NCI-H2171 treated with DMSO at 0.1 percent for 48 hours (cell line): ENCODE data around the gene TP53BP2.
"Not testable (repeated sequence)": the region's sequence is repeated elsewhere in the genome, so short reads cannot be mapped to it uniquely, and the experiment has no call there.

ENCODE experiments used
- DNase-seq: peaks from one replicate; lab custom pipeline; 2025; lab: John Stamatoyannopoulos, UW

The TP53BP2 gene, protein sequence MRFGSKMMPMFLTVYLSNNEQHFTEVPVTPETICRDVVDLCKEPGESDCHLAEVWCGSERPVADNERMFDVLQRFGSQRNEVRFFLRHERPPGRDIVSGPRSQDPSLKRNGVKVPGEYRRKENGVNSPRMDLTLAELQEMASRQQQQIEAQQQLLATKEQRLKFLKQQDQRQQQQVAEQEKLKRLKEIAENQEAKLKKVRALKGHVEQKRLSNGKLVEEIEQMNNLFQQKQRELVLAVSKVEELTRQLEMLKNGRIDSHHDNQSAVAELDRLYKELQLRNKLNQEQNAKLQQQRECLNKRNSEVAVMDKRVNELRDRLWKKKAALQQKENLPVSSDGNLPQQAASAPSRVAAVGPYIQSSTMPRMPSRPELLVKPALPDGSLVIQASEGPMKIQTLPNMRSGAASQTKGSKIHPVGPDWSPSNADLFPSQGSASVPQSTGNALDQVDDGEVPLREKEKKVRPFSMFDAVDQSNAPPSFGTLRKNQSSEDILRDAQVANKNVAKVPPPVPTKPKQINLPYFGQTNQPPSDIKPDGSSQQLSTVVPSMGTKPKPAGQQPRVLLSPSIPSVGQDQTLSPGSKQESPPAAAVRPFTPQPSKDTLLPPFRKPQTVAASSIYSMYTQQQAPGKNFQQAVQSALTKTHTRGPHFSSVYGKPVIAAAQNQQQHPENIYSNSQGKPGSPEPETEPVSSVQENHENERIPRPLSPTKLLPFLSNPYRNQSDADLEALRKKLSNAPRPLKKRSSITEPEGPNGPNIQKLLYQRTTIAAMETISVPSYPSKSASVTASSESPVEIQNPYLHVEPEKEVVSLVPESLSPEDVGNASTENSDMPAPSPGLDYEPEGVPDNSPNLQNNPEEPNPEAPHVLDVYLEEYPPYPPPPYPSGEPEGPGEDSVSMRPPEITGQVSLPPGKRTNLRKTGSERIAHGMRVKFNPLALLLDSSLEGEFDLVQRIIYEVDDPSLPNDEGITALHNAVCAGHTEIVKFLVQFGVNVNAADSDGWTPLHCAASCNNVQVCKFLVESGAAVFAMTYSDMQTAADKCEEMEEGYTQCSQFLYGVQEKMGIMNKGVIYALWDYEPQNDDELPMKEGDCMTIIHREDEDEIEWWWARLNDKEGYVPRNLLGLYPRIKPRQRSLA

DNA sequence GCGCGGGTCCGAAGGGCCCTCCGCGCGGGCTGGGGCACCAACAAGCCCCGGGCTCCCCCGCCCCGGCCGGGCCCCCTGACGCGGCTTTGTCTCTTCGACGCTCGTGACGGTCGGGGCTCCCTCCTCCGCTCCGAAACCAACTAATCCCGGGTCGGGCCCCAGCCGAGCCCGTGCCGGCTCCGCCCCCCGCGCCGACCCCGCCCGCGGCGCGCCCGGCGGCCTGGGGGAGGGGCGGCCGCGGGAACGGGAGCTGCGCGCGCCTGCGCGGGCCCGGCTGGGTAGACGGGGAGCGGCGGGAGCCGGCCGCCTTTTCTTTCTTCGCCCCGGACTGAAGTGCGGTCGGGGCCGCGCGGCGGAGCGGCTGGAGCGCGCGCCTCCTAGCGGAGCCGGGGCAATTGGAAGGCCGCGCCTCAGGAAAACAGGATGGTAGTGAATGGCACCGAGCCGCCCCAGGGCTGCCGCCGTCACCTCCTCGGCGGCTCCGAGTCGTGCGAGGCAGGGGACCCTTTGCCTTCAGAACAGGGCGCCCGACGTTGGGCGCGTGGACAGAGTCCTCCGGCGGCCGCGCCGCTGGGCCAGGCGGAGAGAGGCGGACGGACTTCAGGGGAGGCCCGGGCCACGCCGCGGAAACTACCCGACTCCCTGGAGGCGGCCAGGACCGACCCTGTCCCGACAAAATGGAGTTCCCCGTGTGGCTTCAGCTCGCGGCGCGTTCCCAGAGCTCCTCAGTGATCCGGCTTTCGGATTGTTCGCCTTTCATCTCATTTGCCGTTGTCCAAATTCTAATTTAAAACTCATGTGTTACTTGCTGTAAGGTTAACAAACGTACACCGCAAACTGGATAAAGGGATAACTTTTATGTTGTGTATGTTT is at the start of gene TP53BP2:
Gene TP53BP2 (minus strand): TSS at position 138 of the 873 bp plus-strand sequence. CDS start 267 bp downstream, outside the sequence.
- DNase-seq, result peak; percentile 86

DNA sequence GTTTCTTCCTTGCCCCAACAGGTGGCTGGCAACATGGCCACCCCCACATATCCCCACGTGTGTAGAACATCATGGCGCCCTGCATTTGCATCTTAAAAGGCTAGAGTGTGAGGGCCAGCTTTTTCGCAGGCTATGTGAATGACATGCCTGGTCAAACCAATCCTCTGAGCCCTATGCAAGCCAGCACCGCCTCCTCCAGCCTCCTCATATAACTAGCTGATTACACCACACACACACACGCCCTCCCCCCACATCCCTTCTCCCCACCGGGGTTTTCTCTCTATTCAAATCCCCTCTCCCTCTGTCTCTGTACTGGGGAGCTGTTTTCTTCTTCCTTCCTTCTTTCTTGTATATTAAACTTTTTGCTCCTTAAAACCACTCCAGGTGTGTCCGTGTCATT is 44.7 kb upstream of the TP53BP2 start:
- DNase-seq, result not testable (repeated sequence)

DNA sequence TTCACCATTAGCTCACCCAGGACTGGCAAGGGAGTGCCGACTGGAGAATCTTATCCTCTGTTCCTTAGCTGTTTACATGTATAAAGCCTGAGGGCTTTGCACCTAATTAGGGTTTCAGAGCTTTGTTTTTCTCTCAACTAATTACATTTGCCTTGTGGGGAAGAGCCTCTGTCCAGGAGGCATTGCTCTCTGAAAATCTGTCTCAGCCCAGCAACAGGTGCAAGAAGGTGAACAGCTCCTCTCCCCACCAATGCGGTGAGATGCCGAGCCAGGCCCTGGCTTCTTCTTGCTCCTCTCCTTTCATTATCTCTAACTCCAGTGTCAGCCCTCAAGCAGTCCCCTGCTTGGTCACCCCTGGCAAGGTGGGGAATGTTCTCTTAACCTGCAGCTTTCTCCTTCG is 43.6 kb upstream of the TP53BP2 start:
- not testable (repeated sequence) for DNase-seq

DNA sequence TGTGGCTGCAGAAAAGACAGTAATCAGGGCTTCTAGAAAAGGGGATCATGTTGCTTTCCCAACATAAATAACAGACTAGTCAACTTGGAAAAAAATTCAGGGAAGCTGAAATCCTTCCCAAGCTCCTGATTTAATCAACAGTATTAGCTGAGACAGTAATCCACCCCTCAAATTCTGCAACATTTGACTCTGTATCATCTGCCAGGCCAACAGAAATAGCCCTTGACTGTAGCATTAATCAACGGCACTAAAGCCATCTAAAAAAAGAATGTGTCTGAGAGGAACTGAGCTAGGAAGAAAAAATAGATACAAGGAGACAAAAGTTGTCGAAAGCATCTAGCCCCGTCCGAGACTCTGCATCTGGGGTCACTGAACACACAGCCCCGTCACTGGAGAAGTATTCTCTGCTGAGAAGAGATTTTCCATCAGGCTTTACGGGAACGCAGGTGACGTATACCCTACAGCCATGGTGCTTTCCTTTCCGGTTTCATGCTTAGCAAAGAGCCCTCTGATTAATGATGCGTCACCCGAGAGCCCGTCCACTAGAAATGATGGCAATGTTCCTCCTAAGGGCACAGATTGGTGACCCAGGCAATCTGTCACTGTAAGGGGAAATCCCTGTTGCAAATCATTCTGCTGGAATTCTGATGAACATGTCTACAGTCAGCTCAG is 42.1 kb upstream of the TP53BP2 start:
- DNase-seq, result no peak

DNA sequence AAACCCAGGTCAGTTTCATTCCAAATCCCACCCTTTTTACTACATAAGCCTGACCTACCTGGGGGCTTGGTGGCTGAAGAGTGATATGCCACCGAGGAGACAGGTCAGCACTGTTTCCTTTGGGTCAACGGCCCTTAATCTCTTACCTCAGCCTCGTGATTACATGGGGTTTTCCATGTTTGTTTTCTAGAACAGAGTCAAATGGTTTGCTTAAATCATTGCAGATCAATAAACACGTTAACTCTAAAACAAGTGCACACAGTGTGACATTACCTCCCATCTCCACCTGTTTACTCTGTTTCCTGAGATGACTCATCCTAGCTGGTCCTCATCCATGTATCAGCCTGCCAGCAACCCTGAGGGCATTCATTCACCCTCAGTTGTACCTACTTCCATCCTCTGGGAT is 40.8 kb upstream of the TP53BP2 start:
- peak; percentile 8 for DNase-seq

DNA sequence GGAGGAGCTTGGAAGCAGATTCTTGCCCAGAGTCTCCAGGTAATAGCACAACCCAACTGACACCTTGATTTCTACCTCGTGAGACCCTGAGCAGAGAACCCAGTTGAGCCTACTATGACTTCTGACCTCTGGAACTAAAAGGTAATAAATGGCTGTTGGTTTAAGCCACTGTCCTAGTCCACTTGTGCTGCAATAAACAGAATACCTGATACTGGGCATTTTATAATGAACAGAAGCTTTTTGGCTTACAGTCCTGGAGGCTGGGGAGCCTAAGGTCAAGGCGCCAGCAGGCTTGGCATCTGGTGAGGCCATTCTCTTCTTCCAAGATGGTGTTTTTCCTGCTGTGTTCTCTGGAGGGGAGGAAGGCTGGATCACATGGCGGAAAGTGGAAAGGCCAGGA is 39.9 kb upstream of the TP53BP2 start:
- DNase-seq, result no peak

DNA sequence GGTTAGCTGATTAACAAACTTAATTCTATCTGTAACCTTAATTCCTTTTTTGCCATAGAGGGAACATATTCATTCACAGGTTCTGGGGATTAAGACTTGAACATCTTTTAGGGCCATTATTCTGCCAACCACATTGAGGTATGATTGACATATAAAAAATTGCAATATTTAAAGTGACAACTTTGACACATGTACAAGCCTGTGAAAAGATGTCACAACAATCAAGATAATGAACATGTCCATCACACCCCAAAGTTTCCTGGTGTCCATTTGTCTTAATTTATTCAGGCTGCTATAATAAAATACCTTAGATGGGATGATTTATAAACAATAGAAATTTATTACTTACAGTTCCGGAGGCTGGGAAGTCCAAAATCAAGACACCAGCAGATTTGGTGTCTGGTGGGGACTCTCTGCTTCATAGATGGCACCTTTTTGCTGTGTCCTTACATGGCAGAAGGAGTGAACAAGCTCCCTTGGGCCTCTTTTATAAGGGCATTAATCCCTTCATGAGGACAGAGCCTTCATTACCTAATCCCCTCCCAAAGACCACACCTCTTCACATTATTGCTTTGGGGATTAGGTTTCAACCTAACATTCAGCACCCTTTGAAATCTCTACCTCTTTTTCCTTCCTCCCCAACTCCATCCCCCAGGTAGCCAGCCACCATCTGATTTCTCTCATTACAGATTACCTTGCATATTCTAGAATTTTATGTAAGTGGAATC is 33.0 kb upstream of the TP53BP2 start:
- no peak for DNase-seq

DNA sequence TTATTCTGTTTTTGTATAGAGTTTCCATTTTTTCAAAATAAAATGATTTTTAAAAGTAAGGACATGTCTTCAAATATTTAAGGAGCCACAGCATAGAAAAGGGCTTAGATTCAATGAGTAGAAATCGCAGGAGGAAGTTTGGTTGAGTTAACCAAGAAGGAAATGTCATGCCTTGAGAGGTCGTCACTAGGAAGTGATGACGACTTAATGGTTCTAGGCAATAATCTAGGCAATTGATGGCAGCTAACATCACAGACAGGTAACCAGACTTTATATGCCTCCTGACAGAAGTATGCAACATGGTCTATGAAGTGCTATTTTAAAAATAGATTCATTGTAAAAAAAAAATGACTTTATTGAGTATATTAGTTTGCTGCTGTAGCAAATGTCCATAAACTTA is 32.1 kb upstream of the TP53BP2 start:
- DNase-seq, result no peak

DNA sequence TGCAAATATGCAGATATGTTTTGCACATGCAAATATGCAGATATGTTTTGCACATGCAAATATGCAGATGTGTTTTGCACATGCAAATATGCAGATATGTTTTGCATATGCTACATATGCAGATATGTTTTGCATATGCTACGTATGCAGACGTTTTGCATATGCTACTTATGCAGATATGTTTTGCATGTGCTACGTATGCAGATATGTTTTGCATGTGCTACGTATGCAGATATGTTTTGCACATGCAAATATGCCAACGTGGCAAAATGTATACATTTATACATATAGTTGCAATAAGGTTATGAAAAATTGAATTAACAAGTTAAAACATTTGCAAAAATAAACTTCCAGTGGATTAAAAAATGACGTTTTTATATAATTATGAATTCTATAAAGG is 30.8 kb upstream of the TP53BP2 start:
- DNase-seq, result no peak

DNA sequence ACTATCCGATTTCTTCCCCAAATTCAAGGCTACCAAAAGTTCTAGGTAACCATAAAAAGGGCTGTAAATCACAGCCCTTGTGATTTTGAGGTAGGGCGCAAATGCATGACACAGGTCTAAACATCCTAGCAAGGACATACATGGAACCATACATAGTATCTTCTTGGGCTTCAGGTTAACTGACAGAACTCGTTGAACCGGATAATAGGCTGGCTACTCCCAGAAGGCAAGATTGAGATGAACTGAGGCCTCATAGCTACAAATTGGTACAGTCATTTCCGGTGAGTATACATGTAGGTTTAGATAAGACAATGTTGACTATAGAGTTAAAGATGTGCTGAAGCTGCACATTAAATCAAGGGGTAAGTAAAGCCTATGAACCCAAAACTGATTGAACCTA is 27.3 kb upstream of the TP53BP2 start:
- no peak for DNase-seq

DNA sequence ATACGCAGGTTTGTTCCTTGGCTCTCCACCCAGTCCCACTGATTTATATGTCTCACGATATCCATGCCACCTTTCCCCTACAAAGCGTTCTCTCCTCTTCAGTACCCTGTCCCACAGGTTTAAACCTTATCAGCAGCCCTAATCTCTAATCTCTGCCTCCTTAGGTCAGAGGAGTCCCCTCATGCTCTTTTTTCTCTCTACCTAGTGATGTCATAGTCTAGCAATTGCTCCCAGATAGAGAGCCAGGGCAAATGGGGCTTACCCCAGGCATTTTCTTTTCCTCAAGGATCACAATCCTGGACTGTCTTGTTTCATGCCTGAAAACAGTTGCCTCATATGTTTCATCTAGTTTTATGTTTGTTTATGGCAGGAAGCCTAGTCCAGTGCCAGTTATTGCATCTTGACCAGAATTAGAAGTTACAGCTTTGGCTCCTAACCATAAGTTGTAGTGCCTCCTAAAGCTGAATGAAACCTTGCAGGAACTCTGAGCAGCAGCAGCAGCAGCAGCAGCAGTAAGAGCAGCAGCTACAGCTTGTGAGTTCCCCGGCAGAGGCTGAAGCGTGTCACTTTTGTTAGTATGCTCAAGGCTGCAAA is 26.7 kb upstream of the TP53BP2 start:
- no peak for DNase-seq

DNA sequence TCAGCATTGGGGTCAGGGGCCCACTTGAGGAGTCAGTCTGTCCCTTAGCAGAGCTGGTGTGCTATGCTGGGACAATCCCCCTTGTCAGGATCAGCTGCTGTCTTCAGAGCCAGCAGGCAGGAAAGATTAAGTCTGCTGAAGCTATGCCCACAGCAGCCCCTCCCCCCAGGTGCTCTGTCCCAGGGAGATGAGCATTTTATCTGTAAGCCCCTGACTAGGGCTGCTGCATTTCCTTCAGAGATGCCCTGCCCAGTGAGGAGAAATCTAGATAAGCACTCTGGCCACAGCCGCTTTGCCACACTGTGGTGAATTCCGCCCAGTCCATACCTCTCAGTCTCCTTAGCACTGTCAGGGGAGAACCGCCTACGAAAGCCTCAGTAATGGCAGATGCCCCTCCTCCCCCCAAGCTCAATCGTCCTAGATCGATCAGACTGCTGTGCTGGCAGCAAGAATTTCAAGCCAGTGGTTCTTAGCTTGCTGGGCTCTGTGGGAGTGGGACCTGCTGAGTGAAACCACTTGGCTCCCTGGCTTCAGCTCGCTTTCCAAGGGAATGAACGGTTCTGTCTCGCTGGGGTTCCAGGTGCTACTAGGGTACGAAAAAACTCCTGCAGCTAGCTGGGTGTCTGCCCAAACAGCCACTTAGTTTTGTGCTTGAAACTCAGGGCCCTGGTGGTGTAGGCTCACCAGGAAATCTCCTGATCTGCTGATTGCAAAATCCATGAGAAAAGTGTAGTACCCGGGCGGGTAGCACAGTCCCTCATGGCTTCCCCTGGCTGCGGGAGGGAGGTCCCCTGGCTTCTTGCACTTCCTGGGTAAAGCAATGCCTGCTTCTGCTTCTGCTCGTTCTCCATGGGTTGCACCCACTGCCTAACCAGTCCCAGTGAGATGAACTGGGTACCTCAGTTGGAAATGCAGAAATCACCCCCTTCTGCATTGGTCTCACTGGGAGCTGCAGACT is 25.1 kb upstream of the TP53BP2 start:
- DNase-seq, result no peak

DNA sequence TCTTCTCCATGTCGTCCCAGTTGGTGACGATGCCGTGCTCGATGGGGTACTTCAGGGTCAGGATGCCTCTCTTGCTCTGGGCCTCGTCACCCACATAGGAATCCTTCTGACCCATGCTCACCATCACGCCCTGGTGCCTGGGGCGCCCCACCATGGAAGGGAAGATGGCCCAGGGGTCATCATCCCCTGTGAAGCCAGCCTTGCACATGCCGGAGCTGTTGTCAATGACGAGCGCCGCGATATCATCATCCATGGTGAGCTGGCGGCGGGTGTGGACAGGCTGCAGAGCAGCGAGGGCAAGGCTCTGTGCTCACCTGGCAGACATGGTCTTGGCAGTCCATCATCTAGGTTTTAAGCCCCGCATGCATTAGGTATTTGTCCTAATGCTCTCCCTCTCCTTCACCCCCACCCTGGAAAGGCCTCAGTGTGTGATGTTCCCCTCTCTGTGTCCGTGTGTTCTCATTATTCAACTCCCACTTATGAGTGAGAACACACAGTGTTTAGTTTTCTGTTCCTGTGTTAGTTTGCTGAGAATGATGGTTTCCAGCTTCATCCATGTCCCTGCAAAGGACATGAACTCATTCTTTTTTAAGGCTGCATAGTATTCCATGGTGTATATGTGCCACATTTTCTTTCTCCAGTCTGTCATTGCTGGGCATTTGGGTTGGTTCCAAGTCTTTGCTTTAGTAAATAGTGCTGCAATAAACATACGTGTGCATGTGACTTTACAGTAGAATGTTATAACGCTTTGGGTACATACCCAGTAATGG is 19.0 kb upstream of the TP53BP2 start:
- DNase-seq, result not testable (repeated sequence)

DNA sequence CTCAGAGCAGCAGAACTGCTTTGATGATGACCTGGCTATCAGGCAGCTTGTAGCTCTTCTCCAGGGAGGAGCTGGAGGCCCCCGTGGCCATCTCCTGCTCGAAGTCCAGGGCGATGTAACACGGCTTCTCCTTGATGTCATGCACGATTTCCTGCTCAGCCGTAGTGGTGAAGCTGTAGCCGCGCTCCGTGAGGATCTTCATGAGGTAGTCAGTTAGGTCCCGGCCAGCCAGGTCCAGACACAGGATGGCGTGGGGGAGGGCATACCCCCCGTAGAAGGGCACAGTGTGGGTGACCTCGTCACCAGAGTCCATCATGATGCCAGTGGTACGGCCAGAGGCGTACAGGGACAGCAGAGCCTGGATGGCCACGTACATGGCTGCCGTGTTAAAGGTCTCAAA is 18.3 kb upstream of the TP53BP2 start:
- no peak for DNase-seq

DNA sequence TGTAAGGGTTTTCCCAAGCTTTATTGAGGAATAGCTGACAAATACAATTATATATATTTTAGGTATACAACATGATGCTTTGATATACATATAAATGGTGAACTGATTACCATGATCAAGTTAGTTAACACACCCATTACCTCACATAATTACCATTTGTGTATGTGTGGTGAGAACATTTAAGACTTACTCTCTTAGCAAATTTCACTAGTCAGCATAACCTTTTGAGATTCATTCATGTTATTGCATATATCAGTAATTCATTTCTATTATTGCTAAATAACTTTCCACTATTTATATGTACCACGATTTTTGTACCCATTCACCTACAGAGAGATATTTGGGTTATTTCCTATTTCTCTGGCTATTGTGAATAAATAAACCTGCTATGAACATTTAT is 16.2 kb upstream of the TP53BP2 start:
- DNase-seq, result no peak

DNA sequence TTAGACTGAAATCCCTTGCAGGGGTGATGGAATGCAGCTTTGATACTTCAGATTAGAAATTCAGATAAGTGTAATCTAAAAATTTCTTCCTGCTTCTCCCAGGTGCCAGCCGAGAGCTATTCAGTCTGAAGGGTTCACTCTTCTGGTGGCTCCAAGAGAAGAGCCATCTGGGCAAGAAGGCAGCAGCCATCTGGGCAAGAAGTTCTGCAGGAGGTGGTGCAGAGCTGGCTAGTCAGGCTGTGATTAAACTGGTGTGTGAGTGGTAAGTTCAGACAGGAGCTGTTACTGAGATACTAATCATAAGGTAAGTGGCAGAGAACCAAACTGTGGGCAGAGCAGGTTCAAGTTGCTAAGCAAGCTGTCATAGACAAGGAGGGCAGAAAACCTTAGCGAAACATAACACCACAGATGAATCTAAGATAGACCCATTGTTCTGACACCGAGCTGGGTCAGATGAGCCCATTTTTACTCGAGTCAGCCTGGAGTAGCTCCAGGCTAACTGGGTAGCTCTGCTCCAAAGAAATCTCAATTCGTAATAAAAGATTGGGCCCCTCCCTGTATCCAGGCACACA is 14.4 kb upstream of the TP53BP2 start:
- peak; percentile 76 for DNase-seq

DNA sequence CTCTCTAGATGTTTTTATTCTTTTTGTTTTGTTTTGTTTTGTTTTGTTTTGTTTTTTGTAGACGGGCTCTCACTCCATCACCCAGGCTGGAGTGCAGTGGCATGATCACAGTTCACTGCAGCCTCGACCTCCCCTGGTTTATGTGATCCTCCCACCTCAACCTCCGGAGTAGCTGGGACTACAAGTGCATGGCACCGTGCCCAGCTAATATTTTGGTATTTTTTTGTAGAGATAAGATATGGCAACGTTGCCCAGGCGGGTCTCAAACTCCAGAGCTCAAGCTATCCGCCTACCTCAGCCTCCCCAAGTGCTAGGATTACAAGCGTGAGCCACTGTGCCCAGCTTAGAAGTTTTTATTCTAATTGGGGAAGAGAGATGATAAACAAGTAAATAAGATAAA is 13.3 kb upstream of the TP53BP2 start:
- DNase-seq, result no peak

DNA sequence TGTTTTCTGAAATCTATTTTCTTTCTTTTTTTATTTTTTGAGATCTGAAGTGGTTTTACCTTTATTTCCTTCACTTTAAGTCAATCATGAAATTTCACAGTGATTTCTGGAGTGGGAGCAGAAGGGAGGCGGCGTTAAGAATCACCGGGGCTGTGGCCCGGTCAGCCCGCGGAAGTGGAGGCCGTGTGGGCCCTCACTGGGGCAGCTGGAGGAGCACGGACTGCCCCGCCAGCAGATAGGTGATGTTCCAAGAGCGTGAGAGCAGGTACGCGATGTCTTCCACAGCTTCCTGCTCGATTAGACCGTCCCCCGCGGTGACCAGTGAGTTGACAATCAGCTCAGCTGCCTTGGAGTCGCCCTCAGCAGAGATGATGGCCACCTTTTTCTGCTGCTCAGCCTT is 10.6 kb upstream of the TP53BP2 start:
- DNase-seq, result no peak
